Ovary (tissue), 9 donors: Measurements from ENCODE around the gene CROCC2. TPM values are rescaled to one million over a fixed set of nuclear protein-coding genes. Genes with fewer than 3 reads are reported as not detected.

Source experiments
- DNase-seq, 5 donors: peaks; one replicate each; pipeline ENCODE4 v3.0.0-alpha.2; 2019 to 2020
- H3K27ac ChIP-seq, 2 donors: fragments of 200-600 bp; one replicate each; pipeline versions ENCODE4 v1.5.1 to v1.8.0; 2019 to 2022
- H3K27me3 ChIP-seq: fragments of 200-600 bp; one replicate; pipeline ENCODE4 v1.8.0; 2022
- H3K36me3 ChIP-seq: fragments of 200-600 bp; sonication (generic); one replicate; pipeline ENCODE4 v1.5.1; 2019
- H3K4me1 ChIP-seq: one replicate; pipeline ENCODE4 v1.8.1; 2013; ENCODE audit warnings: mild to moderate bottlenecking, moderate library complexity; ENCODE audit not compliant: insufficient read depth
- H3K4me3 ChIP-seq: fragments of 200-600 bp; sonication (generic); one replicate; pipeline ENCODE4 v1.5.1; 2017
- H3K9me3 ChIP-seq, 2 donors: fragments of 200-600 bp in 1 of 2; sonication (generic) in 1 of 2; one replicate each; pipeline versions ENCODE4 v1.5.1 to v1.8.1; 2013 to 2019; ENCODE audit warnings: mild to moderate bottlenecking in 1 of 2, moderate library complexity in 1 of 2
- EP300 ChIP-seq: sonication (generic); formaldehyde crosslinking; IDR thresholded peaks from one replicate; pipeline ENCODE4 v1.6.1; 2017; ENCODE audit warnings: antibody characterized with exemption
- POLR2A ChIP-seq: fragments of 450-650 bp; IDR thresholded peaks from one replicate; pipeline ENCODE4 v1.6.1; 2017; ENCODE audit warnings: antibody characterized with exemption, mild to moderate bottlenecking, moderate library complexity
- WGBS, 3 donors: extraction: QIAGEN DNeasy Blood & Tissue Kit in 1 of 3; methylation state at CpG; one replicate each; pipeline versions ENCODE4 v1.1.5 to v1.1.7; 2013 to 2017; 5-methylcytosine and 5-hydroxymethylcytosine counted together
- intact Hi-C, 4 donors: fragments of 100-400 bp; cut with DNase I; formaldehyde crosslinking; loops; one replicate each; pipeline versions ENCODE4 v1.11.0 to v1.15.1; 2022 to 2023
- polyA plus RNA-seq, 2 donors: library from polyadenylated mRNA; stranded (reverse); fragments of 200-250 nt in 1 of 2; fragments of 350-450 nt in 1 of 2; fragmentation: Illumina TruSeq in 1 of 2; extraction: RNeasy Lipid Tissue Mini Kit (QIAGEN cat#74804) in 1 of 2; gene quantifications; one replicate each; pipeline ENCODE4 v1.2.3, GENCODE V29; 2013 to 2014
- total RNA-seq, 7 donors: library from RNA; depleted of rRNA in 2 of 7; stranded (reverse); fragments of >200 nt in 2 of 7; fragmentation: NEBNext Ultra II Directional in 3 of 7; extraction: Animal tissue kit (Norgen Biotek cat#: 25700) in 3 of 7; gene quantifications; one replicate each; pipeline versions ENCODE4 v1.1.0 to v1.2.4, GENCODE V29; 2016 to 2023
- TF ChIP-seq, protein P1 (sequence below), 3 donors: fragments of 450-650 bp in 2 of 3; fragments of 200-600 bp in 1 of 3; IDR thresholded peaks; one replicate each; pipeline versions ENCODE4 v1.5.1 to v1.8.0; 2016 to 2022; ENCODE audit warnings: antibody characterized with exemption in 3 of 3, mild to moderate bottlenecking in 1 of 3
- donor health status: DM: no; HTN: no; CAD: no; lungs with moderate emphysema.
- donor health status: DM: no; HTN: no; CAD: no.
- donor health status: Bipolar disorder and iron deficiency.
- donor health status: DM: yes; HTN: yes; CAD: no.
- donor health status: DM: no; HTN: no; CAD: no.
- donor health status: DM: yes; HTN: yes; CAD: no.

Gene CROCC2
- total and polyA plus RNA-seq, 9 donors = 0.15 to 6.1 (median 1.5) TPM; not detected in 1

DNA sequence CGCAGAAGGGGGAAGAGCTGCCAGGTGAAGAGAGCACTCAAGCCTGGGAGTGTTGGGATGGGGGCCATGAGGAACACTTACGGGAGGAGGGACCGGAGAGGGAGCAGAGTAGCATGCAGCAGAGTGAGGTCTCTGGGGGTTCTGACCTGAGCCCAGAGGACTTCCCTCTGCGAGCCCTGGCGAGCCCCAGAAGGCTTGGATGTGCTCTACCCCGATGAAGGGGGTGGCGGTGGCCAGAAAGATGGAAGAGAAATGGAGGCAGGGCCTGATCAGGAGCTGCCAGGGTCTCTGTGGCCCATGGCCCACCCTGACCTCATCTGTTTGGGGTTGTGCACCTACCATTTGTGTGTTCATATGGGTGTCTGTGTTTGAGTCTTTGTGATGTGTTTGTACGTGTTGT is 42.0 kb downstream of the CROCC2 start:
- TF ChIP-seq, protein P1, sequence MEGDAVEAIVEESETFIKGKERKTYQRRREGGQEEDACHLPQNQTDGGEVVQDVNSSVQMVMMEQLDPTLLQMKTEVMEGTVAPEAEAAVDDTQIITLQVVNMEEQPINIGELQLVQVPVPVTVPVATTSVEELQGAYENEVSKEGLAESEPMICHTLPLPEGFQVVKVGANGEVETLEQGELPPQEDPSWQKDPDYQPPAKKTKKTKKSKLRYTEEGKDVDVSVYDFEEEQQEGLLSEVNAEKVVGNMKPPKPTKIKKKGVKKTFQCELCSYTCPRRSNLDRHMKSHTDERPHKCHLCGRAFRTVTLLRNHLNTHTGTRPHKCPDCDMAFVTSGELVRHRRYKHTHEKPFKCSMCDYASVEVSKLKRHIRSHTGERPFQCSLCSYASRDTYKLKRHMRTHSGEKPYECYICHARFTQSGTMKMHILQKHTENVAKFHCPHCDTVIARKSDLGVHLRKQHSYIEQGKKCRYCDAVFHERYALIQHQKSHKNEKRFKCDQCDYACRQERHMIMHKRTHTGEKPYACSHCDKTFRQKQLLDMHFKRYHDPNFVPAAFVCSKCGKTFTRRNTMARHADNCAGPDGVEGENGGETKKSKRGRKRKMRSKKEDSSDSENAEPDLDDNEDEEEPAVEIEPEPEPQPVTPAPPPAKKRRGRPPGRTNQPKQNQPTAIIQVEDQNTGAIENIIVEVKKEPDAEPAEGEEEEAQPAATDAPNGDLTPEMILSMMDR (IDR thresholded peaks at IDR 0.05) = no peak
- TF ChIP-seq POLR2A (no peak), EP300 (no peak)
- no peaks in the 10 kb centered on the region for H3K4me1 ChIP-seq
- no peak overlapping the region for H3K27ac ChIP-seq
- no peaks in the 10 kb centered on the region for H3K36me3 ChIP-seq
- no peaks in the 10 kb centered on the region for H3K27me3 ChIP-seq
- intact Hi-C loops = no loop called here
- peak in 1 of 5 donors; percentile 4 for DNase-seq
- H3K4me3 ChIP-seq = no peak overlapping the region
- H3K9me3 ChIP-seq = no peaks in the 10 kb centered on the region
- WGBS, 3 donors = 94 to 100% (median 95%) methylated on average over 8 of the region's 8 CpGs

DNA sequence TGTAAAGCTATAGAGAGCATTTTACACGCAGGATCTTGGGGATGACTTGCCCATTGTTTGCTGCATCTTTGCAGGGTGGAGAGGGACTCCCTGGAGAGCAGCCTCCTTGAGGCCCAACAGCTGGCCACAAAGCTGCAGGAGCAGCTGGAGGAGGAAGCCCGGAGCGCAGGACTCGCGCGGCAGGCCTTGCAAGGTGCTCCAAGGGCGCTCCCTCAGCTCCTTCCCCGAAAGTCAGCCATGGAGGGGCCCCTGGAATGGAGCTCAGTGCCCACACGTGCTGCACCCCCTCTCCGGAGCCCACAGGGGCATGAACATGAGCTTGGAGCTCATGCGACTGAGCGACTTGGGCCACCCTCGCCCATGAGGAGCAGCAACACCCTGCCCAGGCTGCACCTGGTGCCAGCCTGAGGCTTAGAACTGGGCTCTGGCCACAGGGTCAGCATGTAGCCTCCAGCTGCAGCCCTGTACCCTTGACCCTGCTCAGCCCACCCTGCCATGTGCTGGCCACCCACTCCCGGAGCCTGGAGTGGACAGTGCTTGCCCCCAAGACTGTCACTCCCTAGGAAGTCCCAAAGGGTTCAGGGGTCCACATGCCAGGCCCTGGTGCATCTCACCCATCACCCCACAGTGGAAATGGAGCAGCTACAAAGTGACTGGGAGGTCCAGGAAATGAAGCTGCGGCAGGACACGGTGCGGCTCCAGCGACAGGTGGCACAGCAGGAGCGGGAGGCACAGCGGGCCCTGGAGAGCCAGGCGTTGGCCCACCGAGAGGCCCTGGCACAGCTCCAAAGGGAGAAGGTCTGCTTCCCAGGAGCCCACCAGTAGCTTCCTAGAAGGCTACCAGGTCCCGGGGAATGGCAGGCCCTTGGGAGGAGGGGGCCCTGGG is 43.0 kb downstream of the CROCC2 start:
- intact Hi-C loops = no loop called here
- Histone ChIP-seq H3K9me3 (no peaks in the 10 kb centered on the region), H3K27ac (no peak overlapping the region), H3K4me3 (no peak overlapping the region), H3K4me1 (no peaks in the 10 kb centered on the region), H3K36me3 (no peaks in the 10 kb centered on the region), H3K27me3 (no peaks in the 10 kb centered on the region)
- TF ChIP-seq, protein P1 (IDR thresholded peaks at IDR 0.05) = no peak
- TF ChIP-seq POLR2A (no peak), EP300 (no peak)
- 82 to 91% (median 88%) methylated on average over 22 to 23 of the region's 23 CpGs for WGBS, 3 donors
- peak; percentile 4 to 27 (median 19) for DNase-seq

DNA sequence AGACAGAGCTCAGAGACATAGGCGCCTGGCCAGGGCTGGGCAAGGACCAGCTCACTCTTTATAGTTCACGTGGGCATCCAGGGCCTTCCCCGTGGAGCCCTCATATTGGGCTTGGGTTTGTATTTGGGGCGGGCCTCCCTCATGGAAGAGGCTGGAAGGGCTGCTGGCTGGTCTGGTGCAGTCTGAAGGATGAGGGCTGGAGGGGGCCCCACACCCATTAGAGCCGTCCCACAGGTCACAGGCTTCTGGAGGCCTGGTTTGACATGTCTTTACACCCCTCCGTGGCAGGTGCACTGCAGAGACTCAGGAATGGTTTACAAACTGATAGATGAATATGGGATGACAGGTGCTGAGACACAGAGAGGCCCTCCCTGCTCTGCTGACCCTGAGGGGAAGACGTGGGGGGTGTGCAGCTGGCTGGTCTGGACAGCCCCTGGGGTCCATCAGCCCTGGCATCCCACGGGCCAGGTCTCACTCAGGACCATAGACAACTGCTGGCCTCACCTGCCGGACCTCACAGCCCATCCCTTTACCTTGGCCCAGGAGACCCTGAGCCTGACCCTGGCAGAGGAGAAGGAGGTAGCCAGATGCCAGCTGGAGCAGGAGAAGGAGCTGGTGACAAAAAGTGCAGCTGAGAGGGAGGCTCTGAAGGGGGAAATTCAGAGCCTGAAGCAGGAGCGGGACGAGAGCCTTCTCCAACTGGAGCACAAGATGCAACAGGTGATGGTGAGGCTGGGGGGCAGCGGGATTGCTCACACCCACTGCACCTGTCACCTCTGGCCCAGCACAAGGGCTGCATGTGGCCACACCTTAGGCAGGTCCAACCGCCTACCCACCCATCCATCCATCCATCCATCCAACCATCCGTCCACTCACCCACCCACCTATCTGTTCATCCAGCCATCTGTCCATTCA is 43.9 kb downstream of the CROCC2 start:
- H3K27ac ChIP-seq = no peak overlapping the region
- no peaks in the 10 kb centered on the region for H3K9me3 ChIP-seq
- TF ChIP-seq, protein P1 (IDR thresholded peaks at IDR 0.05) = no peak
- TF ChIP-seq EP300 (no peak), POLR2A (no peak)
- no peaks in the 10 kb centered on the region for H3K4me1 ChIP-seq
- no peak overlapping the region for H3K4me3 ChIP-seq
- intact Hi-C loops = no loop called here
- 86 to 91% (median 88%) methylated on average over 14 of the region's 14 CpGs for WGBS, 3 donors
- no peaks in the 10 kb centered on the region for H3K36me3 ChIP-seq
- H3K27me3 ChIP-seq = no peaks in the 10 kb centered on the region
- no peak for DNase-seq

DNA sequence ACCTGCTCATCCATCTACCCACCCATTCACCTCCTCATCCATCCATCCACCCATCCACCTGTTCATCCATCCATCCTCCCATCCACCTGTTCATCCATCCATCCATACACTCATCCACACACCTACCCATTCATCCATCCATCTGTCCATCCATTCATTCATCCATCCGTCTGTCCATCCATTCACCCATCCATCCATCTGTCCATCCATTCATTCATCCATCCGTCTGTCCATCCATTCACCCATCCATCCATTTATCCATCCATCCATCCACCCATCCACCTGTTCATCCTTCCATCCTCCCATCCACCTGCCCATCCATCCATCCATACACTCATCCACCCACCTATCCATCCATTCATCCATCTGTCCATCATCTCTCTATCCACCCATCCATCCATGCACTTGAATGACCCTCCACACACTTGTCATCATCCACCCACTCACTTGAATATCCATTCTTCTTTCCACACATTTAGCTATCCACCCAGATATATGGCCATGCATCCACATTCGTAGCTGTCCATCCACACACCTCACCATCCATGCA is 45.0 kb downstream of the CROCC2 start:
- 89 to 95% (median 92%) methylated on average over 3 of the region's 3 CpGs for WGBS, 3 donors

More for the DNA sequence above, 45.0 kb downstream of the CROCC2 start:
- no peak overlapping the region for H3K27ac ChIP-seq
- H3K36me3 ChIP-seq = no peaks in the 10 kb centered on the region
- H3K4me3 ChIP-seq = no peak overlapping the region
- H3K9me3 ChIP-seq = no peaks in the 10 kb centered on the region
- no peak for TF ChIP-seq POLR2A
- TF ChIP-seq, protein P1 (IDR thresholded peaks at IDR 0.05) = no peak
- no peak for TF ChIP-seq EP300
- intact Hi-C loops = no loop called here
- no peak for DNase-seq
- H3K27me3 ChIP-seq = no peaks in the 10 kb centered on the region
- H3K4me1 ChIP-seq = no peaks in the 10 kb centered on the region
